Measurements from ENCODE around the gene PARP15.

PARP15 gene

GRCh38 chr3:122572940-122573412 lies 4.5 kb upstream of the PARP15 start:
- peak in 1 of 2 donors; percentile 14 for DNase-seq (ENCODE audit: low read depth in 2 of 2)

- DNase-seq (ENCODE audit: low read depth in 2 of 2) = no peak
Measured at GRCh38 chr3:122576174-122576940, 1.1 kb upstream of the PARP15 start.

- no peak for DNase-seq (ENCODE audit: low read depth in 2 of 2)
Measured at GRCh38 chr3:122578069-122578740, 755 bp downstream of the PARP15 start.

- no peak for DNase-seq (ENCODE audit: low read depth in 2 of 2)
Measured at GRCh38 chr3:122580470-122580869, 3.0 kb downstream of the PARP15 start.

- no peak for DNase-seq (ENCODE audit: low read depth in 2 of 2)
Measured at GRCh38 chr3:122581622-122582021, 4.2 kb downstream of the PARP15 start.

GRCh38 chr3:122582390-122582789 lies 4.9 kb downstream of the PARP15 start:
- DNase-seq (ENCODE audit: low read depth in 2 of 2) = no peak

GRCh38 chr3:122586098-122586497 lies 8.6 kb downstream of the PARP15 start:
- DNase-seq (ENCODE audit: low read depth in 2 of 2) = no peak

GRCh38 chr3:122586773-122587485 lies 9.5 kb downstream of the PARP15 start:
- DNase-seq (ENCODE audit: low read depth in 2 of 2) = no peak

- DNase-seq (ENCODE audit: low read depth in 2 of 2) = no peak
Measured at GRCh38 chr3:122587572-122587971, 10.1 kb downstream of the PARP15 start.

GRCh38 chr3:122589297-122589696 lies 11.8 kb downstream of the PARP15 start:
- no peak for DNase-seq (ENCODE audit: low read depth in 2 of 2)

GRCh38 chr3:122590610-122591009 lies 13.2 kb downstream of the PARP15 start:
- DNase-seq (ENCODE audit: low read depth in 2 of 2) = no peak

GRCh38 chr3:122594025-122594424 lies 16.6 kb downstream of the PARP15 start:
- DNase-seq (ENCODE audit: low read depth in 2 of 2) = no peak

GRCh38 chr3:122598151-122598550 lies 20.7 kb downstream of the PARP15 start:
- no peak for DNase-seq (ENCODE audit: low read depth in 2 of 2)

GRCh38 chr3:122598556-122598955 lies 21.1 kb downstream of the PARP15 start:
- DNase-seq (ENCODE audit: low read depth in 2 of 2) = no peak

- no peak for DNase-seq (ENCODE audit: low read depth in 2 of 2)
Measured at GRCh38 chr3:122602011-122602710, 24.7 kb downstream of the PARP15 start.

GRCh38 chr3:122603056-122603455 lies 25.6 kb downstream of the PARP15 start:
- DNase-seq (ENCODE audit: low read depth in 2 of 2) = no peak

GRCh38 chr3:122606330-122606729 lies 28.9 kb downstream of the PARP15 start:
- no peak for DNase-seq (ENCODE audit: low read depth in 2 of 2)

- no peak for DNase-seq (ENCODE audit: low read depth in 2 of 2)
Measured at GRCh38 chr3:122608916-122609315, 31.5 kb downstream of the PARP15 start.

- DNase-seq (ENCODE audit: low read depth in 2 of 2) = no peak
Measured at GRCh38 chr3:122609798-122610559, 32.5 kb downstream of the PARP15 start.

- no peak for DNase-seq (ENCODE audit: low read depth in 2 of 2)
Measured at GRCh38 chr3:122612696-122613095, 35.2 kb downstream of the PARP15 start.

GRCh38 chr3:122615303-122615702 lies 37.9 kb downstream of the PARP15 start:
- DNase-seq (ENCODE audit: low read depth in 2 of 2) = no peak

Measured in activated CD8-positive, alpha-beta memory T cell treated with anti-CD3 and anti-CD28 coated beads for 4 hours (primary cell).